ENCODE results near the gene ZNF768. TPM values are rescaled to one million over a fixed set of nuclear protein-coding genes. Genes with fewer than 3 reads are reported as not detected.
"Not testable (repeated sequence)": the region's sequence is repeated elsewhere in the genome, so short reads cannot be mapped to it uniquely, and the experiment has no call there.

The ZNF768 gene
- total and polyA plus RNA-seq, 3 experiments from 2014 or later = 2.5 to 15.1 (median 13.5) TPM

DNA sequence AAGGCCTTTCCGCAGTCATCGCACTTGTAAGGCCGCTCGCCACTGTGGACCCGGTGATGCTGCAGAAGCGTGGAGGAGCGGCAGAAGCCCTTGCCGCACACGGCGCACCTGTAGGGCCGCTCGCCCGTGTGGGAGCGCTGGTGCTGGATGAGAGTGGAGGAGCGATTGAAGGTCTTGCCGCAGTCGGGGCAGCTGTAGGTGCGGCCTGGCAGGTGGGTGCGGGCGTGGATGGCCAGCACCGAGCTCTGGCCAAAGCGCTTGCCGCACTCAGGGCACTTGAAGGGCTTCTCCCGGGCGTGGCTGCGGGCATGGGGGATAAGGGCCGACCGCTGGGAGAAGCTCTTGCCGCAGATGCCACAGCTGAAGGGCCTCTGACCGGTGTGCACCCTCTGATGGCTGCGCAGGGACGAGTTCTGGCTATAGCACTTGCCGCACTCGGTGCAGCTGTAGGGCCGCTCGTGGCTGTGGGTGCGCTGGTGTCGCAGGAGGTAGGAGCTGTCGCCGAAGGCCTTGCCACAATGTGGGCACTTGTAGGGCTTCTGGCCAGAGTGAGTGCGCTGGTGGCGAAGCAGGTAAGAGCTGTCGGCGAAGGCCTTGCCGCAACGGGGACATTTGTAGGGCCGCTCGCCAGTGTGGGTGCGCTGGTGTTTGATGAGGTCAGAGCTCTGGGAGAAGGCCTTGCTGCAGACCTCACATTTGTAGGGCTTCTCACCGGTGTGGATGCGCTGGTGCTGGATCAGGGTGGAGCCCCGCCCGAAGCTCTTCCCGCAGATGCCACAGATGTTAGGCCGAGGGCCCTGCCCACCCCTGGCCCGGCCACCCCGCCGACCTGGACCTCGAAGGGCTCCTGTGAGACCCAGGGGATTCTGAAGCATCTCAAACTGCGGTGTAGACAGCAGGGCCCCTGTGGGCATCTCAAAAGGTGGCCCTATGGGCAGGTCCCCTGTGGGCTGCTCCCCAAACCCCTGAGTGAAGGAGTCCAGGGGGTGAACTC is 1.5 kb downstream of the ZNF768 start:
- no peak for DNase-seq
- no peak overlapping the region for H3K27ac ChIP-seq (ENCODE audit: low read depth, low read length)
- H3K9me3 Mint-ChIP-seq = no peaks in the 10 kb centered on the region
- CTCF ChIA-PET = interaction anchor here (0.9 to 2.5 kb wide), 7 partner anchors 9 to 97 kb away, joined by 3 to 11 read pairs (median 5); partner anchors contain the start of genes DCTPP1, ZNF747 and ZNF764
- POLR2A ChIA-PET = interaction anchor here (0.5 to 4.3 kb wide), 3 partner anchors 10 to 93 kb away, joined by 4 to 18 read pairs (median 5); partner anchors contain the start of gene ZNF747
- H3K4me3 ChIP-seq (ENCODE audit: low read length) = no peak overlapping the region
- H3K36me3 ChIP-seq (ENCODE audit: insufficient read depth, low read length) = peaks cover under 1% of the 10 kb centered on the region
- H3K4me1 Mint-ChIP-seq = peaks cover 14 to 28% (median 27%) of the 10 kb centered on the region in 3 donors
- peak overlapping the region in 3 of 8 donors; percentile 17 to 80 (median 44) for H3K27ac Mint-ChIP-seq
- H3K27me3 Mint-ChIP-seq = no peaks in the 10 kb centered on the region
- H3K4me3 Mint-ChIP-seq = peak overlapping the region in 6 of 7 donors; percentile 11 to 69 (median 47)
- no peaks in the 10 kb centered on the region for H3K27me3 ChIP-seq (ENCODE audit: insufficient read depth, low read length, poor library complexity, severe bottlenecking)
- H3K9me3 ChIP-seq (ENCODE audit: low read length) = no peaks in the 10 kb centered on the region
- peaks cover 0 to 24% (median 0%) of the 10 kb centered on the region in 3 donors for H3K36me3 Mint-ChIP-seq
- peaks cover 19% of the 10 kb centered on the region for H3K4me1 ChIP-seq (ENCODE audit: insufficient read depth, low read length)

DNA sequence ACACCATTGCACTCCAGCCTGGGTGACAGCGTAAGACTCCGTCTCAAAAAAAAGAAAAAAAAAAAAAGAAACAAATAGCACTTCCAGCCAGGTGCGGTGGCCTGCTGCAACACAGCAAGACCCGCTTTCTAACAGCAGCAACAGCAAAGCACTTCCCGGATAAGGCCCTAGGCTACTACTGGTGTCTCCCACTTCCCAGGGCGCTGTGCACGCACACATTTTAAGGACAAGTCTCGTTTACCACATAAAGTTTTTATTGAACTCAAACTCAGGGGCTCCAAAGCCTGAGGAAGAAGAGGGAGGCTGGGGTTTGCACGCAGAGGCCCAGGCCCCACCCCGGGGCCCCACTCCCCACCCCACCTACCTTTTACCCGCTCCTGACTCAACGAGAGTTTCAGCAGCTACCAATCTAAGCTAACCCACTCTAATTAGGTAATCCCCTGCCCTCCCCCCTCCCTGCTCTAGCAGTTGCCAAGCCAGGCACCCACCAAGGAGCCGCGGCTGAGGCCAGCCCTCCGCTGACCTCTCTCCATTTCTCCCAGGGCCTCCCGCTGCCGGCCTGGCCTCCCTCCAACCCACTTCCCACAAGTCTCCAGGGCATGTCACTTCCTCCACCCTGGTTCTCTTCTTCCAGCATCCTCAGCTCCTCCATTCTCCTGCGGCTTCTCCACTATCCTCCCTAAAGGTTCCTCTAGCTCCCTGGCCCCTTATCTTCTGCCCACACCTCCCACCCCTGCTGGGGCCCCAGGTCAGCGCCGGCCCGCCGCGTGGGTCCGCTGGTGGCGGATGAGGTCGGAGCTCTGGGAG is 2.4 kb downstream of the ZNF768 start:
- H3K4me1 Mint-ChIP-seq = peaks cover 19 to 34% (median 32%) of the 10 kb centered on the region in 3 donors
- Histone ChIP-seq H3K4me1 (ENCODE audit: insufficient read depth, low read length) (peaks cover 19% of the 10 kb centered on the region), H3K27ac (ENCODE audit: low read depth, low read length) (no peak overlapping the region), H3K9me3 (ENCODE audit: low read length) (no peaks in the 10 kb centered on the region), H3K27me3 (ENCODE audit: insufficient read depth, low read length, poor library complexity, severe bottlenecking) (no peaks in the 10 kb centered on the region), H3K36me3 (ENCODE audit: insufficient read depth, low read length) (peaks cover 9% of the 10 kb centered on the region), H3K4me3 (ENCODE audit: low read length) (no peak overlapping the region)
- CTCF ChIA-PET = interaction anchor here (0.9 to 2.5 kb wide), 7 partner anchors 10 to 98 kb away, joined by 3 to 11 read pairs (median 5); partner anchors contain the start of genes DCTPP1, ZNF747 and ZNF764
- DNase-seq = no peak
- peaks cover 6 to 33% (median 6%) of the 10 kb centered on the region in 3 donors for H3K36me3 Mint-ChIP-seq
- H3K27me3 Mint-ChIP-seq = peaks cover 0 to 1% of the 10 kb centered on the region in 2 donors
- H3K9me3 Mint-ChIP-seq = no peaks in the 10 kb centered on the region
- H3K4me3 Mint-ChIP-seq = peak overlapping the region in 2 of 7 donors; percentile 61 to 69
- peak overlapping the region in 2 of 8 donors; percentile 17 to 80 for H3K27ac Mint-ChIP-seq
- POLR2A ChIA-PET = interaction anchor here (0.5 to 4.3 kb wide), 4 partner anchors 11 to 666 kb away, joined by 3 to 18 read pairs (median 4); partner anchors contain the start of genes DCTPP1 and ZNF747

DNA sequence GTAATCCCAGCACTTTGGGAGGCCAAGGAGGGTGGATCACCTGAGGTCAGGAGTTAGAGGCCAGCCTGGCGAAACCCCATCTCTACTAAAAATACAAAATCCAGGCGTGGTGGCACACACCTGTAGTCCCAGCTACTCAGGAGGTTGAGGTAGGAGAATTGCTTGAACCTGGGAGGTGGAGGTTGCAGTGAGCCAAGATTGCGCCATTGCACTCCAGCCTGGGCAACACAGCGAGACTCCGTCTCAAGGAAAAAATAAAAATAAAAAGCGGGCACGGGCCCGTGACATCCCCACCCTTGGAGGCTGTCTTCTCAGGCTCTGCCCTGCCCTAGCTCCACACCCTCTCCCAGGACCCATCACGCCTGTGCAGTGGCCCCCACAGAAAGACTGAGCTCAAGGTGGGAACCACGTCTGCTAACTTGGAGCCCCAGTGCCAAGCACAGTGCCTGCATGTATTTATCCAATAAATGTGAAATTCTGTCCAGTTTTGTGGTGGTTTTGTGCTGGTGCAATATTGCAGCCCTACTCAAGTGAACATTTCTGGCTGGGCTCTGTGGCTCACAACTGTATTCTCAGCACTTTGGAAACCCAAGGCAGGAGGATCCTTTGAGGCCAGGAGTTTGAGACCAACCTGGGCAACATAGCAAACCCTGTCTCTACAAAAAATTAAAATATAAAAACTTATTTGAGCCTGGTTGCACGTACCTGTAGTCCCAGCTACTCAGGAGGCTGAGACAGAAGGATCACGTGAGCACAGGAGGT is 3.5 kb downstream of the ZNF768 start:
- H3K27ac ChIP-seq (ENCODE audit: low read depth, low read length); H3K27me3 Mint-ChIP-seq; H3K9me3 Mint-ChIP-seq; H3K9me3 ChIP-seq (ENCODE audit: low read length); DNase-seq; H3K4me3 ChIP-seq (ENCODE audit: low read length); H3K27me3 ChIP-seq (ENCODE audit: insufficient read depth, low read length, poor library complexity, severe bottlenecking): not testable (repeated sequence)
- Mint-ChIP-seq H3K27ac (peak overlapping the region in 3 of 8 donors; percentile 23 to 80 (median 50)), H3K4me3 (peak overlapping the region in 3 of 7 donors; percentile 22 to 64 (median 28)), H3K36me3 (peaks cover 9 to 44% (median 11%) of the 10 kb centered on the region in 3 donors), H3K4me1 (peaks cover 18 to 32% (median 29%) of the 10 kb centered on the region in 3 donors)
- H3K4me1 ChIP-seq (ENCODE audit: insufficient read depth, low read length) = peaks cover 12% of the 10 kb centered on the region
- CTCF ChIA-PET = interaction anchor here (1.2 to 1.5 kb wide), 2 partner anchors 12 to 93 kb away, joined by 3 to 5 read pairs; partner anchors contain the start of gene ZNF747
- POLR2A ChIA-PET = interaction anchor here (0.5 to 4.3 kb wide), 5 partner anchors 12 to 665 kb away, joined by 3 to 18 read pairs (median 4); partner anchors contain the start of genes DCTPP1, ZNF747 and ZNF764
- H3K36me3 ChIP-seq (ENCODE audit: insufficient read depth, low read length) = peaks cover 20% of the 10 kb centered on the region

DNA sequence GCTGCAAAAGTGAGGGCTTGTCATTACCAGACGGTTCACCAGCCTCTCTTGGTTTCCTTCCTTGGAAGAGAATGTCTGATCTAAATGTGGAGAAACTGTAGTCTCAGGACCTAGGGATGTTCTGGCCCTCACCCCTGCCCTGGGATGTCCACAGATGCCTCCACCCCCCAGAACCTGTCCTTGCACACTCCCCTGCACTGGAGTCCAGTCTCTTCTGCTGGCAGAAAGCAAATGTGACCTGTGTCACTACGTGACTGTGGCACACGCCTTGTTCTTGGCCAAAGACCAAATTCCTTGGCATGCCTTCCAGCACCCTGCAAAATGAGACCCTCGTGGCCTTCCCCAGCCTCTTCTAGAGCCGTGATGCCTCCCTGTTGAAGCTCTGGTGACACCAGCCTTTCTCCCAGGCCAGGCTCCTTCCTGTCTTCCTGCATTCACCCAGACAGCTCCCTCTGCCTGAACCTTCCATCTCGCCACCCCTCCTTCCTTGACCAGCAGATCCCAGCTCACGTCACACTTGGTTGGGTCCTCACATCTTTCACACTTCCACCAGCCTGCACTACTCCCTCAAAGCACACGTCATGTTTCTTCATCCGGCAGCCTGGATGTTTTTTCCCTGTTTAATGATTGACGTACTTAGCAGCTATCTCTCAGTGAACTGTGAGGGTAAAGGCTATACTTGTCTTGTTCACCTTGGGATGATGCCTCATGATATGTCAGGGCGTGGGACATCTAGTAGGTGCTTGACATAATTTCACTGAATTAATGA is 4.3 kb downstream of the ZNF768 start:
- no peak overlapping the region for H3K4me3 ChIP-seq (ENCODE audit: low read length)
- peaks cover 9 to 52% (median 11%) of the 10 kb centered on the region in 3 donors for H3K36me3 Mint-ChIP-seq
- H3K27ac ChIP-seq (ENCODE audit: low read depth, low read length) = no peak overlapping the region
- H3K27me3 ChIP-seq (ENCODE audit: insufficient read depth, low read length, poor library complexity, severe bottlenecking) = no peaks in the 10 kb centered on the region
- H3K27me3 Mint-ChIP-seq = peaks cover 0 to 1% of the 10 kb centered on the region in 2 donors
- H3K4me1 ChIP-seq (ENCODE audit: insufficient read depth, low read length) = peaks cover 6% of the 10 kb centered on the region
- no peaks in the 10 kb centered on the region for H3K9me3 Mint-ChIP-seq
- peak overlapping the region in 1 of 7 donors; percentile 64 for H3K4me3 Mint-ChIP-seq
- peaks cover 28% of the 10 kb centered on the region for H3K36me3 ChIP-seq (ENCODE audit: insufficient read depth, low read length)
- no peak for DNase-seq
- peak overlapping the region in 7 of 8 donors; percentile 1 to 96 (median 29) for H3K27ac Mint-ChIP-seq
- ChIA-PET CTCF (interaction anchor here (1.2 to 1.5 kb wide), 2 partner anchors 13 to 94 kb away, joined by 3 to 5 read pairs; partner anchors contain the start of gene ZNF747), POLR2A (interaction anchor here (0.5 to 4.3 kb wide), 5 partner anchors 12 to 92 kb away, joined by 3 to 18 read pairs (median 4); partner anchors contain the start of genes DCTPP1, ZNF747 and ZNF764)
- no peaks in the 10 kb centered on the region for H3K9me3 ChIP-seq (ENCODE audit: low read length)
- H3K4me1 Mint-ChIP-seq = peaks cover 12 to 29% (median 25%) of the 10 kb centered on the region in 3 donors

DNA sequence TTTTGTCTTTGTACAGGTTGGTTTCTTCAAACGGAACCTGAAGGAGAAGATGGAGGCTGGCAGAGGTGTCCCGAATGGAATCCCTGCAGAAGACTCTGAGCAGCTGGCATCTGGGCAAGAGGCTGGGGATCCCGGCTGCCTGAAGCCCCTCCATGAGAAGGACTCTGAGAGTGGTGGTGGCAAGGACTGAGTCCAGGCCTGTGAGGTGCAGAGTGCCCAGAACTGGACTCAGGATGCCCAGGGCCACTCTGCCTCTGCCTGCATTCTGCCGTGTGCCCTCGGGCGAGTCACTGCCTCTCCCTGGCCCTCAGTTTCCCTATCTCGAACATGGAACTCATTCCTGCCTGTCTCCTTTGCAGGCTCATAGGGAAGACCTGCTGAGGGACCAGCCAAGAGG is 4.9 kb downstream of the ZNF768 start:
- H3K27ac ChIP-seq (ENCODE audit: low read depth, low read length) = no peak overlapping the region
- H3K36me3 ChIP-seq (ENCODE audit: insufficient read depth, low read length) = peaks cover 34% of the 10 kb centered on the region
- H3K4me1 Mint-ChIP-seq = peaks cover 12 to 29% (median 25%) of the 10 kb centered on the region in 3 donors
- H3K27me3 Mint-ChIP-seq = peaks cover 0 to 1% of the 10 kb centered on the region in 2 donors
- POLR2A ChIA-PET = interaction anchor here (4.3 kb wide), 1 partner anchor 13 kb away, joined by 18 read pairs; the partner anchor contains the start of gene ZNF747
- H3K27me3 ChIP-seq (ENCODE audit: insufficient read depth, low read length, poor library complexity, severe bottlenecking) = no peaks in the 10 kb centered on the region
- H3K4me3 Mint-ChIP-seq = no peak overlapping the region
- H3K4me1 ChIP-seq (ENCODE audit: insufficient read depth, low read length) = peaks cover 6% of the 10 kb centered on the region
- no peaks in the 10 kb centered on the region for H3K9me3 Mint-ChIP-seq
- H3K36me3 Mint-ChIP-seq = peaks cover 9 to 58% (median 11%) of the 10 kb centered on the region in 3 donors
- no peaks in the 10 kb centered on the region for H3K9me3 ChIP-seq (ENCODE audit: low read length)
- peak overlapping the region in 1 of 8 donors; percentile 11 for H3K27ac Mint-ChIP-seq
- H3K4me3 ChIP-seq (ENCODE audit: low read length) = no peak overlapping the region
- DNase-seq = no peak
- CTCF ChIA-PET = no interaction called here

DNA sequence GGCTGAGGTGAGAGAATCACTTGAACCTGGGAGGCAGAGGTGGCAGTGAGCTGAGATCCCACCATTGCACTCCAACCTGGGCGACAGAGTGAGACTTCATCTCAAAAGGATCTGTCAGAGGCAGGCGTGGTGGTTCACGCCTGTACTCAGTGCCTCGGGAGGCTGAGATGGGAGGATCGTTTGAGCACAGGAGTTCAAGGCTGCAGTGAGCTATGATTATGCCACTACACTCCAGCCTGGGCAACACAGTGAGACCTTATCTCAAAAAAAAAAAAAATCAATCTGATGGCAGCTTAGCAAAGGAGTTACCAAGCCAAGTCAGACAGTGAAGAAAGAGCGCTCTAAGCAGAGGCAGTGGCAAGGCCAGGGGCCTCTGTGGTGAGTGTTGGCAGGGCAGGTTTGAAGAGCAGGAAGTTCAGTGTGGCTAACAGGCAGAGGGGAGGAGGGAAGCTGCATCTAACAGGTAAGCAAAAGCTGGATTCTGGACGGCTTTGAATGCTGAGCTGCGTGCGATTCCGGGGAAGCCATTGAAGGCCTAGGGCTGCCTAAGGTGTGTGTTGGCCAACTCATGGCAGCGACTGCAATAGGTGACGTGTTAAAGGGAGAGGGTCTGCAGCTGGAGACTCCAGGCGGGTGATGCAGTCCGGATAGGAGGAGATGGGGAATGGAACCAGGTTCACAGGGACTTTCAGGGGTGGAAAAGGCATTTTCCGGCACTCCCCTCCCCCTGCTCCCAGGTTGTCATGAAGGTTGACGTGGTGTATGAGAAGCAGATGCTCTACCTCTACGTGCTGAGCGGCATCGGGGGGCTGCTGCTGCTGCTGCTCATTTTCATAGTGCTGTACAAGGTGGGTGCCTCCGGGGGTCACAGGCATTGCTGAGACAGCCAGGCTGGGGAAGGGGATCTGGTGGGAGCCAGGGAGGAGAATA is 7.0 kb downstream of the ZNF768 start:
- H3K4me3 Mint-ChIP-seq = peak overlapping the region in 5 of 7 donors; percentile 8 to 59 (median 15)
- H3K27me3 Mint-ChIP-seq = peaks cover 0 to 1% of the 10 kb centered on the region in 2 donors
- Histone ChIP-seq H3K9me3 (ENCODE audit: low read length) (no peaks in the 10 kb centered on the region), H3K27ac (ENCODE audit: low read depth, low read length) (no peak overlapping the region), H3K27me3 (ENCODE audit: insufficient read depth, low read length, poor library complexity, severe bottlenecking) (no peaks in the 10 kb centered on the region), H3K4me3 (ENCODE audit: low read length) (no peak overlapping the region), H3K4me1 (ENCODE audit: insufficient read depth, low read length) (no peaks in the 10 kb centered on the region), H3K36me3 (ENCODE audit: insufficient read depth, low read length) (peaks cover 51% of the 10 kb centered on the region)
- peak overlapping the region; percentile 20 to 94 (median 65) for H3K27ac Mint-ChIP-seq
- CTCF ChIA-PET = interaction anchor here (0.8 to 1.5 kb wide), 3 partner anchors 9 to 38 kb away, joined by 3 to 4 read pairs (median 3); no protein-coding TSS in a partner anchor
- no peaks in the 10 kb centered on the region for H3K9me3 Mint-ChIP-seq
- peaks cover 11 to 77% (median 13%) of the 10 kb centered on the region in 3 donors for H3K36me3 Mint-ChIP-seq
- peak in 1 of 5 donors; percentile 16 for DNase-seq
- POLR2A ChIA-PET = interaction anchor here (1.2 kb wide), 1 partner anchor 40 kb away, joined by 6 read pairs; no protein-coding TSS in a partner anchor
- H3K4me1 Mint-ChIP-seq = peaks cover 13 to 29% (median 20%) of the 10 kb centered on the region in 3 donors
